Lower leg skin (tissue), 4 donors: ENCODE data around the gene GOLGA3. TPM values are rescaled to one million over a fixed set of nuclear protein-coding genes. Genes with fewer than 3 reads are reported as not detected.

Experiments used
- DNase-seq, 2 donors: peaks; one replicate each; pipeline ENCODE4 v3.0.0-alpha.2; 2019; ENCODE audit warnings: low spot score in 2 of 2
- H3K4me3 ChIP-seq: fragments of 200-600 bp; sonication (generic); 2 replicates; pipeline ENCODE4 v1.5.1; 2017; ENCODE audit warnings: mild to moderate bottlenecking, low read depth; ENCODE audit not compliant: poor library complexity, severe bottlenecking
- POLR2A ChIP-seq, 2 donors: fragments of 450-650 bp; IDR thresholded peaks; one replicate each; pipeline ENCODE4 v1.6.1; 2016 to 2017; ENCODE audit warnings: antibody characterized with exemption in 2 of 2, mild to moderate bottlenecking in 1 of 2, moderate library complexity in 1 of 2
- WGBS, 2 donors: methylation state at CpG; one replicate each; pipeline ENCODE4 v1.1.5; 2018; 5-methylcytosine and 5-hydroxymethylcytosine counted together
- intact Hi-C: fragments of 100-400 bp; cut with DNase I; formaldehyde crosslinking; loops from one replicate; pipeline ENCODE4 v1.15.0; 2023; ENCODE audit warnings: low total_unique reads
- total RNA-seq, 4 donors: library from RNA; depleted of rRNA; stranded (reverse); fragments of >200 nt; gene quantifications; one replicate each; pipeline ENCODE4 v1.1.0, GENCODE V29; 2016
- TF ChIP-seq, protein P1 (sequence below), 3 donors: fragments of 450-650 bp; IDR thresholded peaks; one replicate each; pipeline ENCODE4 v1.5.1; 2016; ENCODE audit warnings: antibody characterized with exemption in 3 of 3, mild to moderate bottlenecking in 3 of 3, moderate library complexity in 2 of 3

GOLGA3 gene
- total RNA-seq, 4 donors from 2014 or later, result 44.5 to 81.0 (median 74.7) TPM

DNA sequence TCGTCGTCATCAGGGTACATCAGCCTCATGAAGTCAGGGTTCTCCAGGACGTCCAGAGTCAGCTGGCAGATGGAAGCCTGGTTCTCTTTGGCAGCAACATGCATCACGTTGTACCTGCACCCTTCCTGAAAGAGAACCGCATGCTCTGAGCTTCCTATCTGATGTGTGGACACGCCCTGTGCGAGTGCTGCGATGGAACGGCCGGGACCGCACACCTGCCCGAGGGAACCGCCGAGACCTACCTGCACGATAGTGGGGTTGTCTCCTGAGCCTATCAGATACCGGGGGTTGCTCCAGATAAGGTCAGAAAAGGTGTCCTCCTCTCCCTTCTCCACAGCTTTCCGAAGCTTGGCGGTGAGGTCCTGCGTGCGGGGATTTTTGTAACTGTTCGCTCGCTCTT lies 80.8 kb downstream of the GOLGA3 start:
- H3K4me3 ChIP-seq, result no peak overlapping the region
- WGBS, 2 donors, result 94 to 96% methylated on average over 18 to 22 of the region's 22 CpGs
- intact Hi-C loops, result no loop called here
- TF ChIP-seq POLR2A (IDR thresholded peaks at IDR 0.05), result no peak
- TF ChIP-seq, protein P1, sequence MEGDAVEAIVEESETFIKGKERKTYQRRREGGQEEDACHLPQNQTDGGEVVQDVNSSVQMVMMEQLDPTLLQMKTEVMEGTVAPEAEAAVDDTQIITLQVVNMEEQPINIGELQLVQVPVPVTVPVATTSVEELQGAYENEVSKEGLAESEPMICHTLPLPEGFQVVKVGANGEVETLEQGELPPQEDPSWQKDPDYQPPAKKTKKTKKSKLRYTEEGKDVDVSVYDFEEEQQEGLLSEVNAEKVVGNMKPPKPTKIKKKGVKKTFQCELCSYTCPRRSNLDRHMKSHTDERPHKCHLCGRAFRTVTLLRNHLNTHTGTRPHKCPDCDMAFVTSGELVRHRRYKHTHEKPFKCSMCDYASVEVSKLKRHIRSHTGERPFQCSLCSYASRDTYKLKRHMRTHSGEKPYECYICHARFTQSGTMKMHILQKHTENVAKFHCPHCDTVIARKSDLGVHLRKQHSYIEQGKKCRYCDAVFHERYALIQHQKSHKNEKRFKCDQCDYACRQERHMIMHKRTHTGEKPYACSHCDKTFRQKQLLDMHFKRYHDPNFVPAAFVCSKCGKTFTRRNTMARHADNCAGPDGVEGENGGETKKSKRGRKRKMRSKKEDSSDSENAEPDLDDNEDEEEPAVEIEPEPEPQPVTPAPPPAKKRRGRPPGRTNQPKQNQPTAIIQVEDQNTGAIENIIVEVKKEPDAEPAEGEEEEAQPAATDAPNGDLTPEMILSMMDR (IDR thresholded peaks at IDR 0.05), result no peak
- no peak for DNase-seq

- TF ChIP-seq, protein P1 (IDR thresholded peaks at IDR 0.05), result no peak
- TF ChIP-seq POLR2A (IDR thresholded peaks at IDR 0.05), result no peak
- intact Hi-C loops, result no loop called here
- H3K4me3 ChIP-seq, result no peak overlapping the region
- no peak for DNase-seq
- 90 to 93% methylated on average over 10 to 11 of the region's 11 CpGs for WGBS, 2 donors
These were observed 81.3 kb downstream of the GOLGA3 start for GRCh38 chr12:132747395-132747794.

DNA sequence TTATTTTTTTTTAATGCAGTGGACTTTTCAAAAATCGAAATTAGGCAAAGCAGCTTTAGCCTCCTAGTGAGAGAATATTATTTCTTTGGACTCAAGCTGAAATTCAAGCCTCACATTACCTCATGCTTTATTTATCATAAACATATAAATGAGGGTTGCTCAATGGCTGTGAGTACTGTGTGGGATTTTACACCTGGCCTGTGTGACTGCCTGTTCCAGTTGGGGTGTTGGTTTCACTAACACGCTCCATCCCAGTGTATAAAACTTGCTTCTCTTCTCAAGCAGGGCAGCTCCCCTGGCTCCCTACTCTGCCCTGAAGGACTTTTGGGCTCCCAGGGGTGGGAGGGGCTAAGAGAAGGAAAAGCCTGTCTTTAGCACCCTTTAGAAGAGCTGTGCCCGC lies 82.1 kb downstream of the GOLGA3 start:
- TF ChIP-seq POLR2A (IDR thresholded peaks at IDR 0.05), result no peak
- TF ChIP-seq, protein P1 (IDR thresholded peaks at IDR 0.05), result no peak
- intact Hi-C loops, result no loop called here

DNA sequence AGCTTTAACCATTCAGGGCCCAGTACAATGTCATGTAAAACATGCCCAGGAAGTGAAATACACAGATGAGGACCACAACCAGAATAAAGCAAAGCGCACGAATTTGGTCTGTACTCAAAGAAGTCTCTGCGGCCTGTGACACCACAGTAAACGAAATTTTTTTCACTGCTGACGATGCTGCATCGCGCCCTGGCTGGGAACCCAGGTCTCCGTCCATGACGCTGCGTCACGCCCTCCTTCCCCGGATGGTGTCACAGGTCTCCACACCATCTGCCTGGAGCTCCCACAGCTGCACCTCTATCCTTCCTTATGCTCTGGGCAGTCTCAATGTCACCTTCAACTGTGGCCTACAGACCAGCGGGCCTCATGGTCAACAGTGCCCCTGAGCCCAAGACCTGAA lies 84.8 kb downstream of the GOLGA3 start:
- WGBS, 2 donors, result 88 to 91% methylated on average over 13 of the region's 13 CpGs
- no peak for TF ChIP-seq POLR2A (IDR thresholded peaks at IDR 0.05)
- TF ChIP-seq, protein P1 (IDR thresholded peaks at IDR 0.05), result no peak
- intact Hi-C loops, result no loop called here

More for the DNA sequence above, 82.1 kb downstream of the GOLGA3 start:
- no peak for DNase-seq
- 80 to 82% methylated on average over 3 of the region's 3 CpGs for WGBS, 2 donors
- H3K4me3 ChIP-seq, result no peak overlapping the region

DNA sequence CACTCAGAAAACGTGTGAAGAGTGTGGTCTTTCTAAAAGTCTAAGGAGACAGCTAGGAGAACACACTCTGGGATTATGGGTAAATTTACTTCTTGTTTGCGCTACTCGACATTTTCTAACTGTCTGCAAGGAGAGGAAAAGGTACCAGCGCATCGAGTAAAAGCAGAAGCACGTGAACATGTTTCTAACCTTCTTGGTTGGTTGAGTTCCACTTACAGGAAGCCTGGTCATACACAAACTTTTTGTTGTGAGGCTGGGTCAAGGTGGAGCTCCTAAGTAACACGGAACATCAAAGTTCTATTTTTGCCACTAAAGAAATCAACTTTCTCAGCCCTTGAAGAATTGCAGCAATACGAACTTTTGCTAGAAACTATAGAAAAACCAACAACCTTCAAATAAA lies 87.0 kb downstream of the GOLGA3 start:
- no peak overlapping the region for H3K4me3 ChIP-seq
- no peak for TF ChIP-seq POLR2A (IDR thresholded peaks at IDR 0.05)
- TF ChIP-seq, protein P1 (IDR thresholded peaks at IDR 0.05), result no peak
- intact Hi-C loops, result no loop called here
- WGBS, 2 donors, result 90 to 94% methylated on average over 8 of the region's 8 CpGs
- DNase-seq, result no peak

More for the DNA sequence above, 84.8 kb downstream of the GOLGA3 start:
- H3K4me3 ChIP-seq, result no peak overlapping the region
- no peak for DNase-seq

DNA sequence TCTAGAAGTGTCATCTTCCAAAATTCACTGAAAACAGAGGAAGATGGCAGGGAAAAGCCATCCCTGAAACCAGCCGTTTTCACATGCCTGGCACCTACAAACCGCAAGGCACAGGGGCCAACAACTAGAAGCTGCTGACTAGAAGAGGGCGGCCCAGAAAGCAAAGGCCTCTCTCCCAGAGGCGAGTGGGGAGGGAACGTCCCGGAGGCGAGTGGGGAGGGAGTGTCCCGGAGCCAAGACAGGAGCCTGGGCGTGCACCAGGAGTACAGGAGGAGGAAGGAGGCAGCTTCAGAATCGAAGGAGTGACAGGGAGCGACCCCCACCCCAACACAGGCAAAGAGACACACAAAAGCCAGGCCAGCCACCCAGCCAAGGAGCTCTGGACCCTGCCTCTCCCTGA lies 88.0 kb downstream of the GOLGA3 start:
- H3K4me3 ChIP-seq, result no peak overlapping the region
- intact Hi-C loops, result no loop called here
- WGBS, 2 donors, result 75 to 85% methylated on average over 11 of the region's 11 CpGs
- TF ChIP-seq, protein P1 (IDR thresholded peaks at IDR 0.05), result no peak
- no peak for DNase-seq
